HepG2 (cell line): ENCODE measurements around the gene ARL16. TPM values are rescaled to one million over a fixed set of nuclear protein-coding genes. Genes with fewer than 3 reads are reported as not detected.
A peak's percentile ranks its signal among the peaks of the same experiment; 100 is the strongest.

Experiments used
- CREBL2 ChIP-seq: sonication (generic); formaldehyde crosslinking; IDR thresholded peaks from 2 replicates; pipeline ENCODE4 v1.8.1; 2023; ENCODE audit warnings: missing genetic modification reagents, mild to moderate bottlenecking, borderline replicate concordance
- FOXK1 ChIP-seq: sonication (generic); formaldehyde crosslinking; IDR thresholded peaks from 2 replicates; pipeline ENCODE4 v1.4.0; 2020; ENCODE audit warnings: low read depth, missing genetic modification reagents, borderline replicate concordance
- FOXP4 ChIP-seq: sonication (generic); formaldehyde crosslinking; IDR thresholded peaks from 2 replicates; pipeline ENCODE4 v1.4.0; 2020; ENCODE audit warnings: missing genetic modification reagents
- GATAD2A ChIP-seq: IDR thresholded peaks from 2 replicates; pipeline ENCODE4 v1.6.1; 2016
- GTF2F1 ChIP-seq: fragments of 150-350 bp; IDR thresholded peaks from 2 replicates; pipeline ENCODE4 v1.6.1; 2014; ENCODE audit warnings: low read length
- KLF13 ChIP-seq: sonication (generic); formaldehyde crosslinking; IDR thresholded peaks from 2 replicates; pipeline ENCODE4 v1.4.0; 2020; ENCODE audit warnings: mild to moderate bottlenecking, missing genetic modification reagents
- KLF6 ChIP-seq: IDR thresholded peaks from 2 replicates; pipeline ENCODE4 v1.8.0; 2016; ENCODE audit warnings: missing biosample characterization, missing genetic modification reagents
- SIX4 ChIP-seq: sonication (generic); formaldehyde crosslinking; IDR thresholded peaks from 2 replicates; pipeline ENCODE4 v1.4.0; 2020; ENCODE audit warnings: missing genetic modification reagents
- SMAD3 ChIP-seq: sonication (generic); formaldehyde crosslinking; IDR thresholded peaks from 2 replicates; pipeline ENCODE4 v1.4.0; 2020; ENCODE audit warnings: missing genetic modification reagents
- SOX13 ChIP-seq, 3 experiments: fragments of 450-650 bp in 1 of 3; sonication (generic) in 1 of 3; formaldehyde crosslinking in 1 of 3; IDR thresholded peaks in 2 of 3; conservative IDR thresholded peaks in 1 of 3; 2 replicates each; pipeline versions ENCODE4 v1.5.0 to v1.6.1; 2016 to 2020; ENCODE audit warnings: antibody characterized with exemption in 1 of 3, mild to moderate bottlenecking in 1 of 3, missing compliant biosample characterization in 1 of 3, missing genetic modification reagents in 1 of 3, moderate library complexity in 1 of 3
- SP2 ChIP-seq: sonication (generic); formaldehyde crosslinking; IDR thresholded peaks from 2 replicates; pipeline ENCODE4 v1.5.1; 2020; ENCODE audit warnings: mild to moderate bottlenecking, missing genetic modification reagents
- SRY ChIP-seq: sonication (generic); formaldehyde crosslinking; IDR thresholded peaks from 2 replicates; pipeline ENCODE4 v1.8.0; 2022; ENCODE audit warnings: mild to moderate bottlenecking, missing genetic modification reagents
- THAP8 ChIP-seq: sonication (generic); formaldehyde crosslinking; IDR thresholded peaks from 2 replicates; pipeline ENCODE4 v1.5.1; 2020; ENCODE audit warnings: missing genetic modification reagents, mild to moderate bottlenecking, borderline replicate concordance
- TOPORS ChIP-seq: sonication (generic); formaldehyde crosslinking; IDR thresholded peaks from 2 replicates; pipeline ENCODE4 v1.8.0; 2023; ENCODE audit warnings: mild to moderate bottlenecking, missing genetic modification reagents
- ZBTB21 ChIP-seq: sonication (generic); formaldehyde crosslinking; IDR thresholded peaks from 2 replicates; pipeline ENCODE4 v1.4.0; 2020; ENCODE audit warnings: missing genetic modification reagents
- ZBTB7A ChIP-seq: sonication (generic); formaldehyde crosslinking; IDR thresholded peaks from 2 replicates; pipeline ENCODE4 v1.8.0; 2022; ENCODE audit warnings: mild to moderate bottlenecking, missing genetic modification reagents
- ZNF383 ChIP-seq: sonication (generic); formaldehyde crosslinking; IDR thresholded peaks from 2 replicates; pipeline ENCODE4 v1.4.0; 2020; ENCODE audit warnings: missing genetic modification reagents, mild to moderate bottlenecking, borderline replicate concordance
- ZNF616 ChIP-seq: sonication (generic); formaldehyde crosslinking; IDR thresholded peaks from 2 replicates; pipeline ENCODE4 v1.5.0; 2020; ENCODE audit warnings: low read depth, mild to moderate bottlenecking, missing genetic modification reagents
- ZNF724P ChIP-seq: sonication (generic); formaldehyde crosslinking; IDR thresholded peaks from 2 replicates; pipeline ENCODE4 v1.8.0; 2022; ENCODE audit warnings: missing genetic modification reagents, borderline replicate concordance
- polyA plus RNA-seq, 8 experiments: library from polyadenylated mRNA; depleted of rRNA in 3 of 8; stranded (reverse) in 7 of 8; unstranded in 1 of 8; fragments of >200 nt; fragmentation: Illumina TruSeq in 4 of 8; extraction: Trizol in 4 of 8; gene quantifications; 2 replicates each; pipeline versions ENCODE4 v1.2.1 to v1.2.3, GENCODE V29; 2011 to 2016; ENCODE audit warnings: low read depth in 4 of 8, missing spikeins in 1 of 8, mixed read lengths in 1 of 8; ENCODE audit not compliant: insufficient read depth in 1 of 8
- total RNA-seq, 5 experiments: library from RNA; depleted of rRNA; stranded (reverse); fragments of >200 nt; fragmentation: Illumina TruSeq; extraction: Trizol; gene quantifications; 2 replicates each; pipeline ENCODE4 v1.2.3, GENCODE V29; 2016; ENCODE audit warnings: low read depth in 1 of 5
- TF ChIP-seq, protein P1 (sequence below): sonication (generic); formaldehyde crosslinking; IDR thresholded peaks from 2 replicates; pipeline ENCODE4 v1.4.0; 2020; ENCODE audit warnings: missing genetic modification reagents
- TF ChIP-seq, protein P2 (sequence below): sonication (generic); formaldehyde crosslinking; IDR thresholded peaks from 2 replicates; pipeline ENCODE4 v1.5.1; 2020; ENCODE audit warnings: mild to moderate bottlenecking, moderate library complexity, missing genetic modification reagents
- TF ChIP-seq, protein P3 (sequence below): sonication (generic); formaldehyde crosslinking; IDR thresholded peaks from 2 replicates; pipeline ENCODE4 v1.4.0; 2020; ENCODE audit warnings: mild to moderate bottlenecking, low read depth, missing genetic modification reagents

ARL16 gene
- total and polyA plus RNA-seq, 2 of the 13 experiments (the other 11 are each of a cell fraction or from before 2014, with no cell fraction given): 20.8 to 30.8 TPM

DNA sequence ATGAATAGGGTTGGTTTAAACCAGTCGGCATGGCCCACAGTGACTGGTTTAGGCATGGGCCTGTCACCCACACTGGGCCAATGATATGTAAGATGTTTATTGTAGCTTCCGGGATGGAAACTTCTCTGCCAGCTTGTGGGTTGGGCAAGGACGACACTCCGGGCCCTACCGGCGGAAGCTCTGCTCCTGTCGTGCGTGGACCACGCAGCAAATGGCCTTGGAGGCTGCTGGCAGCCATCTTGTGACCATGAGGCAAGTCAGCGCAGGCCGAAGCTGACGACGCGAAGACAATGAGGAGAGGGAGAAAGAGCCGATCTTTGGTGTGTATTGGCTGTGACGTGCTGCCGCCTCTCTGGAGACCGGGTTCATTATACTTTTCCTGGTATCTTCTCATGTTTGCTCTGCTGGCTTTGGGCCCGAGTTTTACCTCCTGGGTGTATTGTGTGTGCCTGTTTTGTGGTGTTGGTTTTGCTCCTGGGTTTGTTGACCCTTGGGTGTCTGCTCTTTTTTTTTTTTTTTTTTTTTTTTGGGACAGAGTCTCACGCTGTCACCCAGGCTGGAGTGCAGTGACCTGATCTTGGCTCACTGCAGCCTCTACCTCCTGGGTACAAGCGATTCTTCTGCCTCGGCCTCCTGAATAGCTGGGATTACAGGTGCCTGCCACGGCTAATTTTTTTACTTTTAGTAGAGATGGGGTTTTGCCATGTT is 43.9 kb upstream of the ARL16 start (continued):
- TF ChIP-seq, protein P1, sequence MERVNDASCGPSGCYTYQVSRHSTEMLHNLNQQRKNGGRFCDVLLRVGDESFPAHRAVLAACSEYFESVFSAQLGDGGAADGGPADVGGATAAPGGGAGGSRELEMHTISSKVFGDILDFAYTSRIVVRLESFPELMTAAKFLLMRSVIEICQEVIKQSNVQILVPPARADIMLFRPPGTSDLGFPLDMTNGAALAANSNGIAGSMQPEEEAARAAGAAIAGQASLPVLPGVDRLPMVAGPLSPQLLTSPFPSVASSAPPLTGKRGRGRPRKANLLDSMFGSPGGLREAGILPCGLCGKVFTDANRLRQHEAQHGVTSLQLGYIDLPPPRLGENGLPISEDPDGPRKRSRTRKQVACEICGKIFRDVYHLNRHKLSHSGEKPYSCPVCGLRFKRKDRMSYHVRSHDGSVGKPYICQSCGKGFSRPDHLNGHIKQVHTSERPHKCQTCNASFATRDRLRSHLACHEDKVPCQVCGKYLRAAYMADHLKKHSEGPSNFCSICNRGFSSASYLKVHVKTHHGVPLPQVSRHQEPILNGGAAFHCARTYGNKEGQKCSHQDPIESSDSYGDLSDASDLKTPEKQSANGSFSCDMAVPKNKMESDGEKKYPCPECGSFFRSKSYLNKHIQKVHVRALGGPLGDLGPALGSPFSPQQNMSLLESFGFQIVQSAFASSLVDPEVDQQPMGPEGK (CRISPR knock-in tag): no peak; the same call in none of the 2 replicates
- peak; percentile 97 for TF ChIP-seq CREBL2 (CRISPR knock-in tag)
- peak; percentile 54; the same call in 1 of the 2 replicates for TF ChIP-seq FOXP4 (CRISPR knock-in tag)
- TF ChIP-seq ZBTB7A (CRISPR knock-in tag): peak; percentile 97
- TF ChIP-seq ZNF724P (CRISPR knock-in tag): peak; percentile 98
- TF ChIP-seq ZNF383 (CRISPR knock-in tag): no peak
- TF ChIP-seq KLF6 (CRISPR knock-in tag): peak; percentile 99
- peak; percentile 92 for TF ChIP-seq SP2 (CRISPR knock-in tag)
- peak; percentile 80 for TF ChIP-seq ZBTB21 (CRISPR knock-in tag)
- peak; percentile 98; the same call in 1 of the 2 replicates for TF ChIP-seq KLF13 (CRISPR knock-in tag)
- peak; percentile 99 for TF ChIP-seq SRY (CRISPR knock-in tag)
- TF ChIP-seq FOXK1 (CRISPR knock-in tag): peak; percentile 83
- 0 out of 2 replicates have a peak, but pooled peaks have one; percentile 66 for TF ChIP-seq THAP8 (CRISPR knock-in tag)
- TF ChIP-seq, protein P2, sequence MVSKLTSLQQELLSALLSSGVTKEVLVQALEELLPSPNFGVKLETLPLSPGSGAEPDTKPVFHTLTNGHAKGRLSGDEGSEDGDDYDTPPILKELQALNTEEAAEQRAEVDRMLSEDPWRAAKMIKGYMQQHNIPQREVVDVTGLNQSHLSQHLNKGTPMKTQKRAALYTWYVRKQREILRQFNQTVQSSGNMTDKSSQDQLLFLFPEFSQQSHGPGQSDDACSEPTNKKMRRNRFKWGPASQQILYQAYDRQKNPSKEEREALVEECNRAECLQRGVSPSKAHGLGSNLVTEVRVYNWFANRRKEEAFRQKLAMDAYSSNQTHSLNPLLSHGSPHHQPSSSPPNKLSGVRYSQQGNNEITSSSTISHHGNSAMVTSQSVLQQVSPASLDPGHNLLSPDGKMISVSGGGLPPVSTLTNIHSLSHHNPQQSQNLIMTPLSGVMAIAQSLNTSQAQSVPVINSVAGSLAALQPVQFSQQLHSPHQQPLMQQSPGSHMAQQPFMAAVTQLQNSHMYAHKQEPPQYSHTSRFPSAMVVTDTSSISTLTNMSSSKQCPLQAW (CRISPR knock-in tag): peak; percentile 88
- TF ChIP-seq ZNF616 (CRISPR knock-in tag): peak; percentile 98
- 0 out of 2 replicates have a peak, but pooled peaks have one; percentile 74 for TF ChIP-seq SIX4 (CRISPR knock-in tag)
- TF ChIP-seq GTF2F1: no peak
- TF ChIP-seq, protein P3, sequence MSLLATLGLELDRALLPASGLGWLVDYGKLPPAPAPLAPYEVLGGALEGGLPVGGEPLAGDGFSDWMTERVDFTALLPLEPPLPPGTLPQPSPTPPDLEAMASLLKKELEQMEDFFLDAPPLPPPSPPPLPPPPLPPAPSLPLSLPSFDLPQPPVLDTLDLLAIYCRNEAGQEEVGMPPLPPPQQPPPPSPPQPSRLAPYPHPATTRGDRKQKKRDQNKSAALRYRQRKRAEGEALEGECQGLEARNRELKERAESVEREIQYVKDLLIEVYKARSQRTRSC (CRISPR knock-in tag): peak; percentile 97
- 0 out of 2 replicates have a peak, but pooled peaks have one; percentile 22 for TF ChIP-seq TOPORS (CRISPR knock-in tag)
- 0 out of 2 replicates have a peak, but pooled peaks have one; percentile 37 for TF ChIP-seq SOX13 (IDR thresholded peaks at IDR 0.05)
- peak in 1 of 2 experiments; percentile 82; a peak in 2 of 4 replicates for TF ChIP-seq SOX13 (CRISPR knock-in tag; conservative IDR thresholded peaks at IDR 0.05 in 1 of 2, IDR thresholded peaks at IDR 0.05 in 1 of 2)
- TF ChIP-seq SMAD3 (CRISPR knock-in tag): peak; percentile 93
- TF ChIP-seq GATAD2A: peak; percentile 90
